ENCODE results near the gene TPPP2.

TPPP2 gene

DNA sequence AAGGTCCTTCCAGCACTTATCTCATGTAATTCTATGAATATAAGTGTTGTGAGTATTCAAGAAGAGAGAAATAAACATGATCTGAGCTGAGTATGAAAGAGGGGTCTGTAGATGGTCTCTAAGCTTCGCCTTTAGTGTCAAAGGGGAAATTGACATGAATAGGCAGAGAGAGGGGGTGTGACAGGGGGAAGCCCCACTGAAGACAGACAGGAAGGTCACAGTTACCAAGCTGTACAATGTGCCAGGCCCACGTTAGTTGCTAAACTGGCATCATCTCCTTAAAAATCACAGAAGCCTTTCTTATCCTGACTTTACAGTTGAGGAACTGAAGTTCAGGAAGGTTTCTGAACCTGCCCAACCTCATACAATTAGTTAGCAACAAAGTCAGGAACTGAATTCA, 47.7 kb downstream of the TPPP2 start:
- no peak for DNase-seq

DNA sequence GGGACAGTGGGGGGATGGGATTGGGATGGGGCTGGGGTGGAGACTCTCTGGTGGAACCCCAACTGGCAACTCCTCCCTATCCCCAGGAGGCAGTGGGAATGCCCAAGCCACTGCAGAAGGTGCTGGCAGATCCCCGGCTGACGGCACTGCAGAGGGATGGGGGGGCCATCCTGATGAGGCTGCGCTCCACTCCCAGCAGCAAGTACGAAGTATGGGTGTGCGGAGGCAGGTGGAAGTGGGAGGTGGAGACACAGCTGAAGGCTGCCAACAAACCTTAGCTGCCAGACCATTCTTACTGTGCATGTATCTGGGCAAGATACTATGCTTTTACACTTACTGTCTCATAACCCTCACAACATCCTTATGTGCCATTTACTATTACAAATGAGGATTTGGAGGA, 48.3 kb downstream of the TPPP2 start:
- DNase-seq, result no peak

- DNase-seq, result no peak
Measured at GRCh38 chr14:21078726-21079125, 48.7 kb downstream of the TPPP2 start.

DNA sequence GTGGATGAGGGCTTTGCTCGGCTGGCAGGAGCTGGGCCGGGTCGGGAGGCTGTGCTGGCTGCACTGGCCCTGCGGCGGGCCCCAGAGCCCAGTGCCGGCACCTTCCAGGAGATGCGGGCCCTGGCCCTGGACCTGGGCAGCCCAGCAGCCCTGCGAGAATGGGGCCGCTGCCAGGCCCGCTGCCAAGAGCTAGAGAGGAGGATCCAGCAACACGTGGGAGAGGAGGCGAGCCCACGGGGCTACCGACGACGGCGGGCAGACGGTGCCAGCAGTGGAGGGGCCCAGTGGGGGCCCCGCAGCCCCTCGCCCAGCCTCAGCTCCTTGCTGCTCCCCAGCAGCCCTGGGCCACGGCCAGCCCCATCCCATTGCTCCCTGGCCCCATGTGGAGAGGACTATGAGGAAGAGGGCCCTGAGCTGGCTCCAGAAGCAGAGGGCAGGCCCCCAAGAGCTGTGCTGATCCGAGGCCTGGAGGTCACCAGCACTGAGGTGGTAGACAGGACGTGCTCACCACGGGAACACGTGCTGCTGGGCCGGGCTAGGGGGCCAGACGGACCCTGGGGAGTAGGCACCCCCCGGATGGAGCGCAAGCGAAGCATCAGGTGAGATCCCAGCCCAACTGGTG, 51.6 kb downstream of the TPPP2 start:
- DNase-seq, result no peak

All from suppressor macrophage (primary cell).